ENCODE results near the gene TYK2.
"Not testable (repeated sequence)": the region's sequence is repeated elsewhere in the genome, so short reads cannot be mapped to it uniquely, and the experiment has no call there.

The TYK2 gene

DNA sequence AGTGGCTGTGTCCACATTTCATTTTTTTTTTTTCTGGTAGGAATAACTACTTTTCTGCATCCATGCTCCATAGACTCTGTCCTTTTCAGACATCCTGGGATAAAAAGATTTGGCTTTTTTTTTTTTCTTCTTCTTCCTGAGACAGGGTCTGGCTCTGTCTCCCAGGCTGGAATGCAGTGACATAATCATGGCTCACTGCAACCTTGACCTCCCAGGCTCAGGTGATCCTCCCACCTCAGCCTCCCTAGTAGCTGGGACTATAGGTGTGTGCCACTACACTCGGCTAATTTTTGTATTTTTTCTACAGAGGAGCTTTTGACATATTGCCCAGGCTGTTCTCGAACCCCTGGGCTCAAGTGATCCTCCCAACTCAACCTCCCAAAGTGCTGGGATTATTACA lies 36.9 kb downstream of the TYK2 start:
- H3K4me3 ChIP-seq (ENCODE audit: low read length) = no peak overlapping the region
- peak; percentile 10 for DNase-seq (ENCODE audit: low read depth)
- TF ChIP-seq, protein P1, sequence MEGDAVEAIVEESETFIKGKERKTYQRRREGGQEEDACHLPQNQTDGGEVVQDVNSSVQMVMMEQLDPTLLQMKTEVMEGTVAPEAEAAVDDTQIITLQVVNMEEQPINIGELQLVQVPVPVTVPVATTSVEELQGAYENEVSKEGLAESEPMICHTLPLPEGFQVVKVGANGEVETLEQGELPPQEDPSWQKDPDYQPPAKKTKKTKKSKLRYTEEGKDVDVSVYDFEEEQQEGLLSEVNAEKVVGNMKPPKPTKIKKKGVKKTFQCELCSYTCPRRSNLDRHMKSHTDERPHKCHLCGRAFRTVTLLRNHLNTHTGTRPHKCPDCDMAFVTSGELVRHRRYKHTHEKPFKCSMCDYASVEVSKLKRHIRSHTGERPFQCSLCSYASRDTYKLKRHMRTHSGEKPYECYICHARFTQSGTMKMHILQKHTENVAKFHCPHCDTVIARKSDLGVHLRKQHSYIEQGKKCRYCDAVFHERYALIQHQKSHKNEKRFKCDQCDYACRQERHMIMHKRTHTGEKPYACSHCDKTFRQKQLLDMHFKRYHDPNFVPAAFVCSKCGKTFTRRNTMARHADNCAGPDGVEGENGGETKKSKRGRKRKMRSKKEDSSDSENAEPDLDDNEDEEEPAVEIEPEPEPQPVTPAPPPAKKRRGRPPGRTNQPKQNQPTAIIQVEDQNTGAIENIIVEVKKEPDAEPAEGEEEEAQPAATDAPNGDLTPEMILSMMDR (IDR thresholded peaks at IDR 0.05; ENCODE audit: insufficient read depth, low read depth, low read length, missing control alignments) = no peak

DNA sequence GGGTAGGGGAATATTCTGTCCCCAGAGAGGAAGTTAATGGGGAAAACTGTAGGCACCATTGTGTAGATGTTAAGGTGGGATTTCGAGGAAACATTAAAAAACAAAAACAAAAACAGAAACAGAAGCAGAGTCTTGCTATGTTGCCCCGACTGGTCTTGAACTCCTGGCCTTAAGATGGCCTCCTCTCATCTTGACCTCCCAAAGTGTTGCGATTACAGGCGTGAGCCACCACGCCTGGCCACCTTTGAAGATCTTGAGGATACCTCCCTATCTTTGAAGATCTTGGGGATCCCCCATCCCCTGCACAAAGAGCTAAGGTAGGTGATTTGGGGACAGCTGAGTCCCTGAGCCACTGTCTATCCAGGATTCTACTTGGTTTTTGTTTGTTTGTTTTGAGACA lies 40.4 kb downstream of the TYK2 start:
- no peak overlapping the region for H3K4me3 ChIP-seq (ENCODE audit: low read length)
- TF ChIP-seq, protein P1 (IDR thresholded peaks at IDR 0.05; ENCODE audit: insufficient read depth, low read depth, low read length, missing control alignments) = no peak
- DNase-seq (ENCODE audit: low read depth) = no peak

DNA sequence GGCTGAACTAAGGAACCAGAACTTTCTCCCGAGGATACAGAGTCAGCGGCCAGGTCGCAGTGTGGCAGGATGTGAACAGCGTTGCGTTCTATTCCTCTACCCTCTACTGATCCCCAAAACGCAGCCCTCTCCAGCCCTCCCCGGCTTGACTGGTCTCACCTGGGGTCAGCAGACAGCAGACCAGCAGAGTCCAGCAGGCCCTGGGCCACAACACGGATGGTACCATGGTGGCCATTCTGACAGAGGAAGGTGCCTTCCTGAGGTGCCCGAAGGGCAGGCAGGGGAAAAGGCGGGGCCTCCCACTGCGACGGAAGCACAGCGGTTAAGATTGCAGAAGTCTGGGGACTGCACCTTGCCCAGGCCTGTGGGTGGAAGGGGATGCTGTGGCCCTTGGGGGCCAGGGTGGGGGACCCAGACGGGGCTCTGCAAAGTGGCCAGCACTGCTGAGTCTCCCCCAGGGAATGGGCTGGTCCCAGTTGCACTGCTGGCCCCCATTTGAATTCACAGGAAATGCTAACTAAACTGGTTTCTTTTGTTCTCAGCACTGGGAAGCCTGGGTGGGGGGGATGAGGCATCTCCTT lies 40.9 kb downstream of the TYK2 start, which contains the start of gene ICAM3:
ICAM3 (minus strand) TSS at position 245 of the 581 bp plus-strand sequence; CDS start at position 235, 10 bp downstream.
- TF ChIP-seq, protein P1 (IDR thresholded peaks at IDR 0.05; ENCODE audit: insufficient read depth, low read depth, low read length, missing control alignments) = no peak
- no peak within 1 kb of the TSS for H3K4me3 ChIP-seq (ENCODE audit: low read length)
- DNase-seq (ENCODE audit: low read depth) = no peak

DNA sequence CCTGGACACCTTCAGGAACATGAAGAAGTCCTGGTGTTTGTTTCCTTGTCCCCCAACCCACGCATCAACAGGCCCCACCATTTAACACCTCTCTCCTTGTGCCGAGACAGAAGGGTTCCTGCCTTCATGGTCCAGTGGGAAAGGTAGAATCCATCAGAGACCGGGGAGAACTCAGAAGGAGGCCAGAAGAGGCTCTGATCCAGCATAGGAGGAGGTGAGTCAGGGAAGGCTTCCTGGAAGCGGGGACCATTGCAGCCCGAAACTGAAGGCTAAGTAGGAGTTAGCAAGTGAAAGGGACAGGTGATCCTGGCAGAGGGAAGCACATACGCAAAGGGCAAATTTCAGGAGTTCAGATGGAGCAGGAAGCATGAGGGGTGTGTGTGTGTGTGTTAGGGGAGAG lies 41.4 kb downstream of the TYK2 start:
- DNase-seq (ENCODE audit: low read depth) = no peak
- TF ChIP-seq, protein P1 (IDR thresholded peaks at IDR 0.05; ENCODE audit: insufficient read depth, low read depth, low read length, missing control alignments) = no peak
- H3K4me3 ChIP-seq (ENCODE audit: low read length) = no peak overlapping the region

DNA sequence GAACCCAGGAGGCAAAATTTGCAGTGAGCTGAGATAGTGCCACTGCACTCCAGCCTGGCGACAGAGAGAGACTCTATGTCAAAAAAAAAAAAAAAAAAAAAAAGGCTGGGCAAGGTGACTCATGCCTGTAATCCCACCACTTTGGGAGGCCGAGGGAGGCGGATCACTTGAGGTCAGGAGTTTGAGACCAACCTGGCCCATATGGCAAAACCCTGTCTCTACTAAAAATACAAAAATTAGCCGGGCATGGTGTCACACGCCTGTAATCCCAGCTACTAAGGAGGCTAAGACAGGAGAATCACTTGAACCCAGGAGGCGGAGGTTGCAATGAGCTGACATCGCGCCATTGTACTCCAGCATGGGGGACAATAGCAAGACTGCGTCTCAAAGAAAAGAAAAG lies 43.6 kb downstream of the TYK2 start:
- DNase-seq (ENCODE audit: low read depth); H3K4me3 ChIP-seq (ENCODE audit: low read length): not testable (repeated sequence)

DNA sequence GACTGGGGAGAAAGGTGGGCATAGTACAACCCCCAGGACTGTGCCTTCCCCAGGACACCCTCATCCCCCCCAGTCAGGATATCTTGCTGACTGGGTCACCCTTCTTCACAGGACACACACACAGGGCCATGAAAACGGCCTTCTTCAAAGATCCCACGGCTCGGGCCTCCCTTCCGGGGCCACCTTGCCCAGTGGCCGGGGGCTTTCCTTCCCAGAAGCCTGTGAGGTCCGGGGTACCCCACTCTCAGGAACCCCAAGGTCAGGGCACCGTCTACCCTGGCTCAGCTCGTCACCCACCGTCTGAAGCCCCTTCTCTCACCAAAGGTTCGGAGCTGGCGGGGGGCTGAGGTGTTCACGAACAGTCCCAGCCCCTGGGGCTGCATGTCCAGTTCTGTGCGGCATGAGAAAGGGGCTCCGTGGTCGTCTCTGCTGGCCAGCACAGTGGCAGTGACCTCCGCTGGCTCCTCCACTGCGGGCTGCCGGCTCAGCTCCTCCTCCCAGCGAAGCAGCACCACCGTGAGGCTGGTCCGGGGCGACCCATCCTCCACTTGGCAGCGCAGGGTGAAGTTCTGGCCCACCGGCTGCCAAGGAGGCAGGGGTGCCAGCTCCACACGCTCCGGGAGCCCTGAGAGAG lies 44.9 kb downstream of the TYK2 start:
- no peak overlapping the region for H3K4me3 ChIP-seq (ENCODE audit: low read length)
- TF ChIP-seq, protein P1 (IDR thresholded peaks at IDR 0.05; ENCODE audit: insufficient read depth, low read depth, low read length, missing control alignments) = no peak
- DNase-seq (ENCODE audit: low read depth) = no peak

DNA sequence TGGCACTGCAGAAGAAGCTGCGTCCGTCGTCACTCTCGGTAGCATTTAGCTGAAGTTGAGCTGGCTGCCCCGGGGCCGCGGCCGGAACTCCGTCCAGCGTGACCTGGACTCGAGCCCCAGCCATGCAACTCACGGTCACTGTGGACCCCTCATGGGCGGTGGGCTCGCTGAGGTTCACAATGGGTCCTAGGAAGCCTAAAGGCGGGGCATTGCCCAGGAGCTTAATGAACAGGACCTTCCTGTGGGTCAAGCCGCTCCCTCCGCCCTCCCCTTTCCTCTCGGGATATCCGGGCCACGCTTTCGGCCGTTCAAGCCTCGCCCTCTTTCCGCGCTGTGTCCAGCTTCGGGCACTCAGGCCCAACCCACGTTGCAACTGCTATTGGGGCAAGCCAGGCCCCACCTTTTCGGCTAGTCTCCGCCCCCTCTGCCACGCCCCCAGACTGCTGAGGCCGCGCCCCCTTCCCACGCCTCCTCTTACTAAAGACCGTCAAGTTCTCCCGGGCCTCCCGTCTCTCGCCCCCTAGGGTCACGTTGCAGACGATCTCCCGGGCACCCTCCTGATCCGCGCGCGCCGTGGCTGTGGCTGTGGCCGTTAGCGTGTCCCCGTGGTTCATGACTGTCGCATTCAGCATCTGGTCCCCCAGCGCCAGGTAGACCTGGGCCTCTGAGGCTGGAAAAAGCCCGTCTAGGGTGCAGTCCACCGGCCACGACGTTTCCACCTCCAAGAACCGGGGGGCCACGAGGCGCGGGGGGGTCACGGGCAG lies 45.6 kb downstream of the TYK2 start:
- TF ChIP-seq, protein P1 (IDR thresholded peaks at IDR 0.05; ENCODE audit: insufficient read depth, low read depth, low read length, missing control alignments) = no peak
- H3K4me3 ChIP-seq (ENCODE audit: low read length) = peak overlapping the region; percentile 61

More for the DNA sequence above, 45.6 kb downstream of the TYK2 start:
- peak; percentile 95 for DNase-seq (ENCODE audit: low read depth)
